Lung (tissue), 12 donors: ENCODE results near the gene CTXND1. TPM values are rescaled to one million over a fixed set of nuclear protein-coding genes. Genes with fewer than 3 reads are reported as not detected.

Experiments used
- ATAC-seq: fragments of 200-7000 bp; cut with Tn5 transposase; one replicate; pipeline ENCODE4 v1.9.1; 2020; ENCODE audit warnings: moderate number of reproducible peaks; ENCODE audit not compliant: insufficient read depth, low FRiP score
- DNase-seq, 3 donors: peaks; one replicate each; pipeline ENCODE4 v3.0.0-alpha.2; 2013 to 2017
- H3K27ac ChIP-seq, 2 donors: one replicate each; pipeline ENCODE4 v1.5.1; 2013; ENCODE audit warnings: mild to moderate bottlenecking in 2 of 2, moderate library complexity in 2 of 2, control low read depth in 1 of 2, inconsistent platforms in 1 of 2, low read depth in 1 of 2, low read length in 1 of 2
- H3K27me3 ChIP-seq, 3 donors: one replicate each; pipeline ENCODE4 v1.5.1; 2013; ENCODE audit warnings: low read length in 2 of 3; ENCODE audit not compliant: control insufficient read depth in 3 of 3, insufficient read depth in 3 of 3
- H3K36me3 ChIP-seq, 4 donors: one replicate each; pipeline ENCODE4 v1.5.1; 2013; ENCODE audit warnings: low read length in 4 of 4, mild to moderate bottlenecking in 1 of 4, moderate library complexity in 1 of 4; ENCODE audit not compliant: control insufficient read depth in 4 of 4, insufficient read depth in 4 of 4
- H3K4me1 ChIP-seq, 5 donors: one replicate each; pipeline ENCODE4 v1.5.1; 2013; ENCODE audit warnings: low read length in 5 of 5, mild to moderate bottlenecking in 2 of 5, moderate library complexity in 1 of 5; ENCODE audit not compliant: control insufficient read depth in 5 of 5, insufficient read depth in 5 of 5
- H3K4me3 ChIP-seq: one replicate; pipeline ENCODE4 v1.5.1; 2013; ENCODE audit warnings: mild to moderate bottlenecking, control low read depth, moderate library complexity
- H3K9ac ChIP-seq, 2 donors: one replicate each; pipeline ENCODE4 v1.5.1; 2013; ENCODE audit warnings: low read length in 2 of 2, control low read depth in 1 of 2; ENCODE audit not compliant: insufficient read depth in 1 of 2
- H3K9me3 ChIP-seq, 4 donors: one replicate each; pipeline ENCODE4 v1.5.1; 2013; ENCODE audit warnings: low read length in 3 of 4, mild to moderate bottlenecking in 1 of 4, moderate library complexity in 1 of 4; ENCODE audit not compliant: control insufficient read depth in 4 of 4, insufficient read depth in 3 of 4
- CTCF ChIP-seq: IDR thresholded peaks from 2 replicates; pipeline ENCODE4 v1.5.1; 2012; ENCODE audit warnings: mild to moderate bottlenecking; ENCODE audit errors: control extremely low read depth, extremely low read depth
- WGBS, 2 donors: extraction: QIAGEN DNeasy Blood & Tissue Kit; methylation state at CpG; one replicate each; pipeline ENCODE4 v1.1.7; 2013; 5-methylcytosine and 5-hydroxymethylcytosine counted together
- polyA plus RNA-seq, 2 donors: library from polyadenylated mRNA; stranded (reverse); fragments of 200-250 nt; gene quantifications; one replicate each; pipeline ENCODE4 v1.2.1, GENCODE V29; 2013
- total RNA-seq, 2 donors: library from RNA; depleted of rRNA in 1 of 2; stranded (reverse); fragments of >200 nt in 1 of 2; gene quantifications; one replicate each; pipeline ENCODE4 v1.2.1, GENCODE V29; 2014 to 2021
- donor health status: control.
- donor health status: control.
- donor health status: Bipolar disorder and iron deficiency.
- donor health status: healthy.
- donor health status: DM: yes; HTN: yes; CAD: no.

The CTXND1 gene
- total and polyA plus RNA-seq, 4 donors, result 0.10 to 2.4 (median 1.5) TPM

- Histone ChIP-seq H3K36me3 (peaks cover 9 to 16% (median 12%) of the 10 kb centered on the region in 4 donors), H3K27ac (no peak overlapping the region), H3K27me3 (no peaks in the 10 kb centered on the region), H3K4me1 (no peaks in the 10 kb centered on the region), H3K9me3 (no peaks in the 10 kb centered on the region), H3K4me3 (no peak overlapping the region), H3K9ac (no peak overlapping the region)
- WGBS, 2 donors, result 98 to 100% methylated on average over 2 of the region's 2 CpGs
- no peak for TF ChIP-seq CTCF
- DNase-seq (no peak), ATAC-seq (no peak)
Measured at GRCh38 chr15:80191198-80191597, 60.8 kb downstream of the CTXND1 start.

GRCh38 chr15:80188251-80188650 is 63.8 kb downstream of the CTXND1 start:
- Histone ChIP-seq H3K27ac (no peak overlapping the region), H3K9me3 (no peaks in the 10 kb centered on the region), H3K27me3 (no peaks in the 10 kb centered on the region), H3K9ac (no peak overlapping the region), H3K36me3 (peaks cover 11 to 33% (median 26%) of the 10 kb centered on the region in 4 donors), H3K4me3 (no peak overlapping the region), H3K4me1 (peaks cover 0 to 3% (median 0%) of the 10 kb centered on the region in 5 donors)
- DNase-seq (no peak), ATAC-seq (no peak)
- 86 to 96% methylated on average over 2 of the region's 2 CpGs for WGBS, 2 donors
- TF ChIP-seq CTCF, result no peak

GRCh38 chr15:80186597-80186996 is 65.4 kb downstream of the CTXND1 start:
- Histone ChIP-seq H3K27ac (no peak overlapping the region), H3K9ac (no peak overlapping the region), H3K4me1 (peaks cover 0 to 15% (median 13%) of the 10 kb centered on the region in 5 donors), H3K27me3 (no peaks in the 10 kb centered on the region), H3K36me3 (peaks cover 11 to 36% (median 31%) of the 10 kb centered on the region in 4 donors), H3K9me3 (no peaks in the 10 kb centered on the region), H3K4me3 (no peak overlapping the region)
- TF ChIP-seq CTCF, result no peak
- no peak for ATAC-seq
- WGBS, 2 donors, result 97 to 98% methylated on average over 1 of the region's 1 CpG
- no peak for DNase-seq

GRCh38 chr15:80186066-80186465 is 65.9 kb downstream of the CTXND1 start:
- DNase-seq (no peak), ATAC-seq (no peak)
- H3K4me3 ChIP-seq, result no peak overlapping the region
- H3K27ac ChIP-seq, result no peak overlapping the region
- no peaks in the 10 kb centered on the region for H3K9me3 ChIP-seq
- no peak for TF ChIP-seq CTCF
- H3K9ac ChIP-seq, result no peak overlapping the region
- WGBS, 2 donors, result 95 to 97% methylated on average over 7 of the region's 7 CpGs
- H3K27me3 ChIP-seq, result no peaks in the 10 kb centered on the region
- peaks cover 11 to 41% (median 33%) of the 10 kb centered on the region in 4 donors for H3K36me3 ChIP-seq
- peaks cover 0 to 15% (median 13%) of the 10 kb centered on the region in 5 donors for H3K4me1 ChIP-seq
